Duodenal mucosa (tissue), 2 donors: Measurements from ENCODE around the gene LDLRAP1.

Source experiments
- H3K27ac ChIP-seq: one replicate; pipeline ENCODE4 v1.7.0; 2013; ENCODE audit warnings: low read depth, low read length
- H3K27me3 ChIP-seq, 2 donors: one replicate each; pipeline ENCODE4 v1.7.0; 2013; ENCODE audit warnings: low read length in 2 of 2, control low read depth in 1 of 2; ENCODE audit not compliant: insufficient read depth in 2 of 2, control insufficient read depth in 1 of 2
- H3K36me3 ChIP-seq, 2 donors: one replicate each; pipeline ENCODE4 v1.7.0; 2013; ENCODE audit warnings: low read length in 2 of 2, control low read depth in 1 of 2; ENCODE audit not compliant: insufficient read depth in 2 of 2, control insufficient read depth in 1 of 2
- H3K4me1 ChIP-seq, 2 donors: one replicate each; pipeline ENCODE4 v1.7.0; 2013; ENCODE audit warnings: low read length in 2 of 2, control low read depth in 1 of 2; ENCODE audit not compliant: insufficient read depth in 2 of 2, control insufficient read depth in 1 of 2
- H3K4me3 ChIP-seq, 2 donors: one replicate each; pipeline ENCODE4 v1.7.0; 2013; ENCODE audit warnings: low read length in 2 of 2, low read depth in 1 of 2
- H3K9ac ChIP-seq, 2 donors: one replicate each; pipeline ENCODE4 v1.7.0; 2013; ENCODE audit warnings: low read length in 2 of 2, low read depth in 1 of 2
- H3K9me3 ChIP-seq, 2 donors: one replicate each; pipeline ENCODE4 v1.7.0; 2013; ENCODE audit warnings: low read length in 2 of 2, control low read depth in 1 of 2; ENCODE audit not compliant: control insufficient read depth in 1 of 2

Gene LDLRAP1

GRCh38 chr1:25532970-25533369, 10.4 kb upstream of the LDLRAP1 start:
- Histone ChIP-seq H3K9me3 (no peaks in the 10 kb centered on the region), H3K9ac (no peak overlapping the region), H3K27me3 (no peaks in the 10 kb centered on the region), H3K4me3 (no peak overlapping the region), H3K4me1 (peaks cover 0 to 4% of the 10 kb centered on the region in 2 donors), H3K27ac (no peak overlapping the region), H3K36me3 (no peaks in the 10 kb centered on the region)

DNA sequence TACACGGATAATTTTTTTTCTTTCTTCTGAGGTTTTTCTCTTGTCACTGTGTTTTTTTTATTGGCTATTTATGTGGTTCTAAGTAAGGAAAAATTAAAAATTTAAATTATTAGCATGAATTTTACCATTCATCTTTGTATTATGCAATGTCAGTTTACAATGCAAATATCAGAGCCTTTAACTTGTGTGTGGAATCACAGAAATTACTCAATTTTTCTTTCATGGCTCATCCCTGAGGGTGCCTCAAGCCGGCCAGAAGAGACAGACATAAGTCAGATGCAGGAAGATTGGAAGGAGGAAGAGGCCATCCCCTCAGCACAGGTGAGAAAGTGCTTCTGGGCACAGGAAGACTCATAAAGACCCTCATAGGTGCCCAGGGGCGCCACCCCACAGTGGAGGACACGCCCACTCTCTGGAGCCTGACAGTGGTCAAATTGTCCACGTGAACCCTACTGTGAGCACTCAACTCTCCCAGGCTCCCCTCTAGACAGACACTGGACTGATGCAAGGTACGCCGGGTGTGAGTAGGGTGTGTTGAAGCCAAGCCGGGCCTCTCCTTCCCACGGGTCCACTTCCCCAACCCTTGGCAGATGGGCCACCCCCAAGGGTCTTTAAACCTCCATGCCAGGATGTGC, 9.5 kb upstream of the LDLRAP1 start:
- no peak overlapping the region for H3K9ac ChIP-seq
- no peaks in the 10 kb centered on the region for H3K9me3 ChIP-seq
- no peaks in the 10 kb centered on the region for H3K36me3 ChIP-seq
- H3K4me3 ChIP-seq = no peak overlapping the region
- H3K27ac ChIP-seq = no peak overlapping the region
- H3K27me3 ChIP-seq = no peaks in the 10 kb centered on the region
- H3K4me1 ChIP-seq = peaks cover 4% of the 10 kb centered on the region in 2 donors

- Histone ChIP-seq H3K9ac (no peak overlapping the region), H3K4me1 (peaks cover 4% of the 10 kb centered on the region in 2 donors), H3K27me3 (no peaks in the 10 kb centered on the region), H3K36me3 (no peaks in the 10 kb centered on the region), H3K4me3 (no peak overlapping the region), H3K9me3 (no peaks in the 10 kb centered on the region), H3K27ac (no peak overlapping the region)
These were observed 9.0 kb upstream of the LDLRAP1 start for GRCh38 chr1:25534410-25534788.

DNA sequence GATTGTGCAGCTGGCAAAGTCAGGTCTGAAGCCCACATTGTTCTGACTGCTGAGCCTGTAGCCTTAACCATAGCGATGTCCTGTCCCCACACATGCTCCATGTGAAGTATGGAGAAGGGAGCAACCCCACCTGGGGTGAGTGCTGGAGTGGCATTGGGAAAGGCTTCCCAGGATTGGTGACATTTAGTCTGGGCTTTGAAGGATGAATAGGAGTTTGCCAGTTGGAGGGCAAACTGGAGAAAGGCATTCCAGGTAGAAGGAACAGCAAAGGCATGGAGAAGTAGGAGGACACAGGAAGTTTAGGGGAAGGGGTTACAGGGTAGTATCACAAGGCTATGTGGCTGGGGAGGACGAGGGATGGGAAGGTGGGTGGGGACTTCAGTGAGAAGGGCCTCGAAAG, 7.3 kb upstream of the LDLRAP1 start:
- Histone ChIP-seq H3K9ac (no peak overlapping the region), H3K36me3 (no peaks in the 10 kb centered on the region), H3K27ac (no peak overlapping the region), H3K9me3 (no peaks in the 10 kb centered on the region), H3K4me1 (peaks cover 2 to 4% of the 10 kb centered on the region in 2 donors), H3K27me3 (no peaks in the 10 kb centered on the region), H3K4me3 (no peak overlapping the region)

DNA sequence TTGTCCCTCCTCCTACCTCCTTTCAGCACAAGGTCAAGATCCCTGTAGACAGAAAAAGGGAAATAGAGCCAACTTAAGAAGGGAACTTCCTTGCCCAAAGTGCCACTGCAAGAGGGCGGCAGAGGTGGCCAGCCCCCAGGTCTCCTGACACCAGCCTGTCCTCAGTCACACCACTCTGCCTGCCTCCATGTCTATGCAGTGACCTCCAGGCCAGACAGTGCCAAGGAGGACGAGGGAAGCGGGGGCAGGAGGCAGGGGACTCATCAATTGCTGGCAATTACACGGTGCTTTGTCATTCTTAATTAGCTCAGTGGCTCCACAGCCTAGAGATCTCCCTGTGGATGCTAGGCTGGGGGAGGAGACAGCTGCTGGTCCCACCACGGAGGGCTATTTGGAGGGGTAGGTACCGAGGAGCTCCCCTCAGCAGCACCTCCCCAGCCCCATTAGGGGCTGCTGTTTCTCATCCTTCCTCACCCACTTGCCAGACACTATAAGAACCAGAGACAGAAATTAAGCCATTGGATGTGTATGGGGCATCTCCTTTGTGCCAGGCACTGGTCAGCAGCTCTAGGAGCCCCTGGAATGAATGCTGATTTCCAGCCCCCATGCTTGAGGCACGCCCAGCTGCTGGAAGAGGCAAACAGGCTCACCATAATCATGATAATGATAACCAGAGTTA, 6.1 kb upstream of the LDLRAP1 start:
- no peak overlapping the region for H3K27ac ChIP-seq
- H3K36me3 ChIP-seq = no peaks in the 10 kb centered on the region
- H3K4me3 ChIP-seq = no peak overlapping the region
- H3K9me3 ChIP-seq = no peaks in the 10 kb centered on the region
- no peaks in the 10 kb centered on the region for H3K27me3 ChIP-seq
- H3K9ac ChIP-seq = no peak overlapping the region
- H3K4me1 ChIP-seq = peaks cover 4 to 10% of the 10 kb centered on the region in 2 donors

GRCh38 chr1:25538191-25538767, 5.1 kb upstream of the LDLRAP1 start:
- Histone ChIP-seq H3K27ac (no peak overlapping the region), H3K4me1 (peaks cover 8 to 11% of the 10 kb centered on the region in 2 donors), H3K27me3 (no peaks in the 10 kb centered on the region), H3K9me3 (no peaks in the 10 kb centered on the region), H3K9ac (no peak overlapping the region), H3K36me3 (no peaks in the 10 kb centered on the region), H3K4me3 (no peak overlapping the region)

GRCh38 chr1:25540750-25541342, 2.6 kb upstream of the LDLRAP1 start:
- H3K4me1 ChIP-seq = peaks cover 21 to 25% of the 10 kb centered on the region in 2 donors
- no peaks in the 10 kb centered on the region for H3K9me3 ChIP-seq
- no peak overlapping the region for H3K9ac ChIP-seq
- no peak overlapping the region for H3K27ac ChIP-seq
- H3K36me3 ChIP-seq = no peaks in the 10 kb centered on the region
- H3K27me3 ChIP-seq = no peaks in the 10 kb centered on the region
- no peak overlapping the region for H3K4me3 ChIP-seq

DNA sequence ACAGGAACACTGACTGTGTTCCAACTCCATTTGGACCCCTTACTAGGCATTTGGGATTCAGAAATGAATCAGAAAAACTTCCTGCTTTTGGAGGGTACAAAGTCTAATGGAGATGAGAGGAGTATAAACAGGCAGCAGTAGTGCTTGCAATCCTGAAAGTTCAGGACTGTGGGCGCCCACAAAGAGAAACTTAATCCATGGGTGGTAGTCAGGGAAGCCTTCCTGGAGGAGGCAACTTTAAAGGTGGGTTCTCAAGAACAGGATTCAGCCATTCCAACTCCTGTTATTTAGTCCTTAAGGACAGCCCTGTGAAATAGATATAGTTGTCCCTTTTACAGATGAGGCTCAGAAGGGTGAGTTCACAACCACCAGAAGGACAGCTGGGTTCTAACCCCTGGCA, 2.0 kb upstream of the LDLRAP1 start:
- Histone ChIP-seq H3K27me3 (no peaks in the 10 kb centered on the region), H3K9me3 (no peaks in the 10 kb centered on the region), H3K36me3 (no peaks in the 10 kb centered on the region), H3K4me3 (no peak overlapping the region), H3K27ac (no peak overlapping the region), H3K4me1 (peaks cover 21 to 25% of the 10 kb centered on the region in 2 donors), H3K9ac (no peak overlapping the region)

DNA sequence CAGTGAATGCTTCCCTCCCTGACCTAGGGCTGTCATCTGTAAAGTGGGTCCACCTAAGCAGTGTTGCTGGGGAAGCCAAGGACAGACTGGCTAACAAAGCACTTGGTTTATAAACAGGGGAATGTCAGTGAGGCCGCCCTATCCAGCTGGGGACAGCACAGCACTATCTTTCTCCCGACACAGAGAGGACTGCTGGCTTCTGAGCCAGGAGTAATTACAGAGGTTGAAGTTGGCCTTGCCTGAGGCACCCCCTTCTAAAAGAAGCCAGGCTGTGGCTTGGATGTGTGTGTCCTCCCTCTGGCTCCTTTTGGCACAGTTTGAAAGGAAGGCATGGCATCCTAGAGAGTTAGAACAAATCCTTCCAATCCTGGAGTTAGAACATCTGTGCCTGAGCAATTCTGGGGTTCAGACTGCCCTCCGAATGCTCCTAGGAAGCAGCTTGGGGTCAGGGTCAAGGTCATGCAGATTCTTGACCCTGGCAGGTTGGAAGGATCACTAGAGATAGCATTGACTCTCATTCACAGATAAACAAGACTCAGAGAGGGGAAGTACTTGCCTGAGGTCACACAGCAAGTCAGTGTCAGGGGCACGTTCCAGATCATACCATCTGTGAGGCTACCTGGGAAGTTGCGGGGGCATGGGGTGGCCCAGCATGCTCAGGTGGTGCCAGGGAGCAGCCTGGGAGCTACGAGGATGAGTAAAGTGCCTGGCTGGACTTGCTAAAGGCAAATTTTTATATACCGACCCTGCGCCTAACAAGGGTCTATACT, 1.3 kb upstream of the LDLRAP1 start:
- H3K27ac ChIP-seq = no peak overlapping the region

More for the DNA sequence above, 1.3 kb upstream of the LDLRAP1 start:
- Histone ChIP-seq H3K9ac (no peak overlapping the region), H3K27me3 (no peaks in the 10 kb centered on the region), H3K4me1 (peaks cover 21 to 25% of the 10 kb centered on the region in 2 donors), H3K4me3 (no peak overlapping the region), H3K36me3 (no peaks in the 10 kb centered on the region), H3K9me3 (no peaks in the 10 kb centered on the region)
